ENCODE measurements around the gene SETBP1. TPM values are rescaled to one million over a fixed set of nuclear protein-coding genes. Genes with fewer than 3 reads are reported as not detected.

The SETBP1 gene
- total and polyA plus RNA-seq, 9 of the 15 experiments (the other 6 are each of a cell fraction or from before 2014, with no cell fraction given): under 0.01 to 0.13 (median 0.04) TPM

GRCh38 chr18:44732599-44732998 lies 51.9 kb downstream of the SETBP1 start:
- BruUV-seq (replicated peaks): no TSS peak
- POLR2A ChIA-PET: interaction anchor here (0.7 kb wide), 1 partner anchor 13 kb away, joined by 3 read pairs; no protein-coding TSS in a partner anchor
- no peaks in the 10 kb centered on the region for H3K36me3 ChIP-seq (ENCODE audit: control insufficient read depth, insufficient read depth, low read length)
- DNase-seq (ENCODE audit: extremely low read depth in 1 of 4, low spot score in 3 of 4) (no peak), ATAC-seq (no peak), FAIRE-seq (no peak)
- CTCF ChIA-PET (ENCODE audit: low intra/inter-chr PET ratio): no interaction called here
- no peak overlapping the region for H3K27ac ChIP-seq (ENCODE audit: extremely low read depth, low read depth, low read length)
- in situ Hi-C loops (cut with MboI): no loop called here
- no peak for TF ChIP-seq ZNF282 (CRISPR knock-in tag; IDR thresholded peaks at IDR 0.05)
- no peak for TF ChIP-seq STAT6 (CRISPR knock-in tag; IDR thresholded peaks at IDR 0.05)
- no peak for TF ChIP-seq CBFA2T3 (IDR thresholded peaks at IDR 0.05)
- no peak for TF ChIP-seq ELK1 (CRISPR knock-in tag; IDR thresholded peaks at IDR 0.05)
- no peak for TF ChIP-seq MEIS2 (IDR thresholded peaks at IDR 0.05; ENCODE audit: partially characterized antibody)
- TF ChIP-seq ZNF354B (CRISPR knock-in tag; IDR thresholded peaks at IDR 0.05): no peak
- TF ChIP-seq CBX1 (IDR thresholded peaks at IDR 0.05; ENCODE audit: low read depth): no peak
- no peak overlapping the region for H2AFZ ChIP-seq (ENCODE audit: low read depth, low read length)
- no peaks in the 10 kb centered on the region for H3K9me1 ChIP-seq (ENCODE audit: control insufficient read depth, insufficient read depth, low read length)
- no peak overlapping the region for H3K4me3 ChIP-seq
- no peaks in the 10 kb centered on the region for H3K9me3 ChIP-seq (replicated peaks; ENCODE audit: control insufficient read depth, insufficient read depth, low read depth, low read length)
- peaks cover 6 to 40% of the 10 kb centered on the region in 2 experiments; a peak in 3 of 5 replicates for H3K4me1 ChIP-seq (replicated peaks in 1 of 2; ENCODE audit: control insufficient read depth in 2 of 2, insufficient read depth in 2 of 2, low read length in 2 of 2)
- intact Hi-C loops (cut with micrococcal nuclease): no loop called here
- WGBS (ENCODE audit: insufficient coverage, low coverage, missing lambda C conversion rate): 80% methylated on average over 3 of the region's 5 CpGs
- no peak overlapping the region for H3K9ac ChIP-seq (ENCODE audit: insufficient read depth in 1 of 2, low read depth in 2 of 2, low read length in 2 of 2)
- no peak overlapping the region for H3K4me2 ChIP-seq (ENCODE audit: insufficient read depth, low read length)
- H3K79me2 ChIP-seq (ENCODE audit: control insufficient read depth, insufficient read depth, low read length): no peaks in the 10 kb centered on the region
- no peaks in the 10 kb centered on the region for H3K27me3 ChIP-seq (ENCODE audit: control insufficient read depth in 2 of 2, insufficient read depth in 2 of 2, low read length in 2 of 2)
- H4K20me1 ChIP-seq (replicated peaks; ENCODE audit: control insufficient read depth, insufficient read depth, low read length): no peaks in the 10 kb centered on the region
